Erythroblast (primary cell): ENCODE measurements around the gene ZEB2.

Experiments used
- GATA1 ChIP-seq: IDR thresholded peaks from 2 replicates; pipeline ENCODE4 v1.6.1; 2011; ENCODE audit warnings: low read depth, mild to moderate bottlenecking, control low read depth, low read length, moderate library complexity
- POLR2A ChIP-seq: IDR thresholded peaks from 2 replicates; pipeline ENCODE4 v1.6.1; 2011; ENCODE audit warnings: mild to moderate bottlenecking, low read length

DNA sequence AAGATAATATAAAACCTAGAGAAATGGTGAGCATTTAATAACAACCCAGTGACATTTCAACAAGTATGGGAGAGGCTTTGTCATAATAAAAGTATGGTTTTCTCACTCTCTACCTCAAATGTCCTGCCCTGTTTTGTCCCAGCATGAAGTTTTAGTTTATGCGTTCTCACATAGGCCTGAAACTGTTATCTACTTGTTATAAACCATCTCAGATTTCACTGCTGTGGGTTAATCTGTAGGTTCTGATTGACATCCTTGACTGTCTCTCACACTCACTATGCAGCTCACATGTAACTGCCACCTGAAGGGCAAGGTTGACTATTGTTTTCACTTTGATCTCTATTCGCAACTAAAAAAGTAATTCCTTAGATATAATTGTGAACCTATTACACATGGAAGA is 44.9 kb downstream of the ZEB2 start:
- TF ChIP-seq POLR2A (no peak), GATA1 (no peak)
